Effector memory CD4-positive, alpha-beta T cell (primary cell): ENCODE results near the gene ZSWIM5.
"Not testable (repeated sequence)": the region's sequence is repeated elsewhere in the genome, so short reads cannot be mapped to it uniquely, and the experiment has no call there.

ENCODE experiments used
- DNase-seq, 3 donors: peaks; one replicate each; pipeline ENCODE4 v3.0.0-alpha.2; 2020
- H3K27ac ChIP-seq: 2 replicates; pipeline ENCODE4 v1.7.0; 2013; ENCODE audit warnings: mild to moderate bottlenecking, low read length, moderate library complexity; ENCODE audit not compliant: insufficient read depth, poor library complexity, severe bottlenecking
- H3K27me3 ChIP-seq: replicated peaks from 2 replicates; pipeline ENCODE4 v1.7.0; 2013; ENCODE audit warnings: mild to moderate bottlenecking, low read length; ENCODE audit not compliant: insufficient read depth, control insufficient read depth, poor library complexity, severe bottlenecking
- H3K36me3 ChIP-seq: 2 replicates; pipeline ENCODE4 v1.7.0; 2013; ENCODE audit warnings: mild to moderate bottlenecking, low read length, moderate library complexity; ENCODE audit not compliant: control insufficient read depth, insufficient read depth
- H3K4me1 ChIP-seq: 2 replicates; pipeline ENCODE4 v1.7.0; 2013; ENCODE audit warnings: low read length, mild to moderate bottlenecking; ENCODE audit not compliant: control insufficient read depth, insufficient read depth, poor library complexity, severe bottlenecking
- H3K4me3 ChIP-seq: 2 replicates; pipeline ENCODE4 v1.7.0; 2013; ENCODE audit warnings: low read length, low read depth, mild to moderate bottlenecking; ENCODE audit not compliant: insufficient read depth, poor library complexity, severe bottlenecking
- H3K9me3 ChIP-seq: 2 replicates; pipeline ENCODE4 v1.7.0; 2013; ENCODE audit warnings: mild to moderate bottlenecking, low read length, moderate library complexity; ENCODE audit not compliant: control insufficient read depth

ZSWIM5 gene

DNA sequence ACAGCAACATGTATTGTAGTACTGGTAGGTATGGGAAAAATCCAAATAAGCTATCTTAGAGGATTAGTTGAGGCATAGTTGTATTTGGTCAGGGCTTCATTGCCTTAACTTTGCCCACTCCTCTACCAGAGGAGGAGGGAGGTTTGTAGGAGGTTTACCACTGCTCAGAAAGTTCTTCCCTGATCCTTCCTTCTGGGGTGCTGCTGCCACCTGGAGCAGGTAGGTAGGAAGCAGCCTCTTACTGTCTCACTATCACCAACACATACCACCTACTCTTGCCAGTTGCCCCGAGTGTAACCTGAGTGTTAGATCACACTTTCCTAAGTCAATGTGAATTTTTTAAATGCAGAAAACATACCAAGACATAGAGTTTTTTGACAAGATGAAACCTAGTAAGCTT lies 24.1 kb upstream of the ZSWIM5 start:
- no peak overlapping the region for H3K4me3 ChIP-seq
- H3K36me3 ChIP-seq: no peaks in the 10 kb centered on the region
- H3K27ac ChIP-seq: no peak overlapping the region
- no peaks in the 10 kb centered on the region for H3K4me1 ChIP-seq
- no peak for DNase-seq
- H3K27me3 ChIP-seq: no peaks in the 10 kb centered on the region
- no peaks in the 10 kb centered on the region for H3K9me3 ChIP-seq

DNA sequence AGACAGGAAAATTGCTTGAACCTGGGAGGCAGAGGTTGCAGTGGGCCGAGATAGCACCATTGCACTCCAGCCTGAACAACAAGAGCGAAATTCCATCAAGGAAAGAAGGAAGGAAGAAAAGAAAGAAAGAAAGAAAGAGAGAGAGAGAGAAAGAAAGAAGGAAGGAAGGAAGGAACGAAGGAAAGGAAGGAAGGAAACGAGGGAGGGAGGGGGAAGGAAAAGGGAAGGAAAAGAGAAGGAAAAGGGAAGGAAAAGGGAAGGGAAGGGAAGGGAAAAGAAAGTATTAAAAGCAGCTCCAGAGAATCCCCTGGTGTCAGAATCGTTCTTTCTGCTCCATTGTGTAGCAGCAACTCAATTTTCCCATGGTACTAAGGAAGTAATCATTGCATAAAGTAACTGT lies 19.2 kb upstream of the ZSWIM5 start:
- Histone ChIP-seq H3K27me3 (no peaks in the 10 kb centered on the region), H3K36me3 (no peaks in the 10 kb centered on the region), H3K9me3 (no peaks in the 10 kb centered on the region), H3K4me1 (no peaks in the 10 kb centered on the region), H3K4me3 (no peak overlapping the region), H3K27ac (no peak overlapping the region)
- DNase-seq: no peak

DNA sequence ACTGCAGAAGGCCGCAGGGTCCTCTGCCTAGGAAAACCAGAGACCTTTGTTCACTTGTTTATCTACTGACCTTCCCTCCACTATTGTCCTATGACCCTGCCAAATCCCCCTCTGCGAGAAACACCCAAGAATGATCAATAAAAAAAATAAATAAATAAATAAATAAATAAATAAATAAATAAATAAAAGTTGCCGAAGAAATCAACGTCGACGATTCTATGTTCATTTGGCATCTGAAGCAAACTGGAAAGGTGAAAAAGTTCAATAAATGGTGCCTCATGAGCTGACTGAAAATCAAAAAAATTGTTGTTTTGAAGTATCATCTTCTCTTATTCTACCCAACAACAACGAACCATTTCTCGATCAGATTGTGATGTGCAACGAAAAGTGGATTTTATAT lies 17.3 kb upstream of the ZSWIM5 start:
- not testable (repeated sequence) for H3K27ac ChIP-seq, H3K4me3 ChIP-seq, H3K27me3 ChIP-seq, DNase-seq, H3K4me1 ChIP-seq, H3K36me3 ChIP-seq, H3K9me3 ChIP-seq

DNA sequence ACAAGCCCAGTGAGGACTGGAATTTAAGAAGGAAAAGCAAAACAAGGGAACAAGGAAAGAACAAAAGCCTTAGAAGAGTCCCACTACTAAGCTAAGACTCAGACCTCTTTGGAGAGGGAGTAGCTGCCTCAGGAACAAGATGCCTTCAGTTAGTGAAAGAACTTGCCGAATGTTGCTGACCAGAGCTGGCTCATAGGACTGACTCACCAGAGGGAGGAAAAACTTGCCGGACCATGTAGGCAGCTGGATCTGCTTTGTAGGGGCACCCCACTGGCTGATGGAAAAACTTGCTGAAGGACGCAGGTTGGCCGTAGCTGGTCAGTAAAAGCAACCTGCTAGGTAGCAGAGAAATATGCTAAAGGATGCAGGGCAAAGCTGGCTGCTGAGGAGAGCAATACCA lies 15.3 kb upstream of the ZSWIM5 start:
- Histone ChIP-seq H3K4me1 (no peaks in the 10 kb centered on the region), H3K36me3 (no peaks in the 10 kb centered on the region), H3K27ac (no peak overlapping the region), H3K4me3 (no peak overlapping the region), H3K9me3 (no peaks in the 10 kb centered on the region), H3K27me3 (no peaks in the 10 kb centered on the region)
- no peak for DNase-seq

DNA sequence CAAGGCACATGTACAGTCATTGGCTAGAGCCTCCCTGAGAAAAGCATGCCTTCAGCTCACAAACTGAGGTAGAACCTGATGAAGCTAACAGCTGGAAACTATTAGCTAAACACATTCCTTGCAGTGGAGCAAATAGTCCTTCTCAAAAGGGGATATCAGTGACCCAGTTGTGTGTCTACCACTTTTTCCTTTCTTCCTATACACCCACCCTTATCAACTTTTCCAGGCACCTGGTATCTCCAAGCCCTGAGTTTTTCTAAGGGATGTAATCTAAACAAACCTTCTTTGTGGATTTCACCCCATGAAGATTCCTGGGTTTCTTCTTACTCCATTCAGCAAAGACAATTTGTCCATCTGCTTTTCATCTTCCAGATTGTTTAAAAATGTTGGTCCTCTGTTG lies 10.5 kb upstream of the ZSWIM5 start:
- no peaks in the 10 kb centered on the region for H3K36me3 ChIP-seq
- no peaks in the 10 kb centered on the region for H3K27me3 ChIP-seq
- H3K4me3 ChIP-seq: no peak overlapping the region
- H3K4me1 ChIP-seq: no peaks in the 10 kb centered on the region
- DNase-seq: no peak
- H3K9me3 ChIP-seq: no peaks in the 10 kb centered on the region
- H3K27ac ChIP-seq: no peak overlapping the region

DNA sequence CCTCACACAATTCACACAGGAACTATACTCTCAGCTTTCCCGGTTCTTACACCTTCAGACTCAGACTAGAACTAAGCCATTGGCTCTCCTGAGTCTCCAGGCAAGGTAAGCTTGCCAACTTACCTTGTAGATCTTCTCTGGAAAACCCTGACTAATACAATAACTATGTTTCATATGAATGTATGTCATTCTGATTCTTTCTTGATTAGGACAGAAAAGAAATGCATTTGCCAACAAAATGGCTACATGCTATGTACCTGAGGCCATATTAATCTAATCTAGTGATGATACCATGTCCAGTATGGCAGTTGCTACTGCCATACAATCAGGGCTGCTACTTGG lies 9.8 kb upstream of the ZSWIM5 start:
- Histone ChIP-seq H3K27ac (no peak overlapping the region), H3K4me1 (no peaks in the 10 kb centered on the region), H3K4me3 (no peak overlapping the region), H3K9me3 (no peaks in the 10 kb centered on the region), H3K36me3 (no peaks in the 10 kb centered on the region), H3K27me3 (no peaks in the 10 kb centered on the region)
- no peak for DNase-seq

DNA sequence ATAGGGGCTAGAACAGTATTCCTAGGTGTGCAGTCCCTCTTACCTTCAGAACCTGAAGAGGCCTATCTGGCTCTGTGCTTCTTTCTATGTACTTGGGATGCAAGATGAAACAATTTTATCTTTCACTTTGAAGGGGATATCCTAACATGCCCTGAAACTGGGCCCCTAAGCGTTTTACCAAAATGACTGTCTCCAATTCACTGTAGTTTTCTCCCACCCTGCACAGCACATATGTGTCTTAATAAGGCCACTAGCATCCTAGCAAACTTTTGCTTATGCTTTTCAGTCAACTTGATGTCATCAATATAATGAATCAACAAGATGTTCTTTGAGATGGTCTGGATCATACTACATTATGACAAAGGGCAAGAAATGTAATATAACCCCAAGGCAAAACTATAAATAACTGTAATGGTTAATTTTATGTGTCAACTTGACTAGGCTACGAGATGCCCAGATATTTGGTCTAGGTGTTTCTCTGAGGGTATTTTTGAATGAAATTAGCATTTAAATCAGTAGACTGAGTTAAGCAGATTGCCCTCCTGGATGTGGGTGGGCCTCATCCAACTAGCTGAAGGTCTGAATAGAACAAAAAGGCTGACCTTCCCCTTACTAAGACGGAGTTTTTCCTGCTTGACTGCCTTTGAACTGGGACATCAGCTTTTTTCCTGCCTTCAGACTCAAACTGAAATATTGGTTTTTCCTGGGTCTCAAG lies 9.2 kb upstream of the ZSWIM5 start:
- H3K27ac ChIP-seq: no peak overlapping the region
- no peaks in the 10 kb centered on the region for H3K36me3 ChIP-seq
- H3K4me3 ChIP-seq: no peak overlapping the region
- no peak for DNase-seq
- H3K27me3 ChIP-seq: no peaks in the 10 kb centered on the region
- no peaks in the 10 kb centered on the region for H3K9me3 ChIP-seq
- no peaks in the 10 kb centered on the region for H3K4me1 ChIP-seq

DNA sequence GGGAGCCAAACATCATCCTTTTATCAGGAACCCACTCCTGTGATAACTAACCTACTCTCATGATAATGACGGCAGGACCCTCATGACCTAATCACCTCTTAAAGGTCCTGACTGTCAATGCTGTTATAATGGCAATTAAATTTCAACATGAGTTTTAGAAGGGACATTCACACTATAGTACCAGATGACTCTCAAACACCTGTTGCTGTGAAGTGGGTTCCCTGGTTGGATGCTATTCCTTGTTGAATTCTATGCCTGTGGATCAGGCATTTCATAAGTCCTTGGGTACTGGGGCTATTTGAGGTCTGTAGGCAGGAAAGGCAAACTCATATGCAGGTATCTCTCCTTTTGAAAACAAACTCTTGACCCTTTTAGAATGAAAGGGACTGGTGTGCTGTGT lies 7.5 kb upstream of the ZSWIM5 start:
- Histone ChIP-seq H3K27me3 (no peaks in the 10 kb centered on the region), H3K4me3 (no peak overlapping the region), H3K9me3 (no peaks in the 10 kb centered on the region), H3K4me1 (no peaks in the 10 kb centered on the region), H3K36me3 (no peaks in the 10 kb centered on the region), H3K27ac (no peak overlapping the region)
- no peak for DNase-seq

DNA sequence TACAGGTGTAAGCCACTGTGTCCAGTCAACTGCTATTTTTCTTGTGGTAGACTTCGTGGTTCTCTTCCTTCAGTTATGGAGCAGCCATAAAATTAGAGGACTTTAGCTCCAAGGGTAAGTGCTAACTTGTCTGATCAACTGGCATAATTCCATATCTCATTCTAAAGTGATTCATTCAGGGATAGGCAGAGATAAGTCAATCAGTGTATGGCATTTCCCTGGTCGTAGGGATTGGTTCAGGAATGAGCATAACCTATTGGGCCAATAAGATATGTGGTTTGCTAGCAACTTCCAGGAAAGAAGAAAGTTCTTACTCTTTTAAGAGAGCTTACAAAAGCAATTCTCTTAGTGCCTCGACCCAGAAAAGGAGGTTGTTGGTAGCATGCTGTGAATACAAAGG lies 4.7 kb upstream of the ZSWIM5 start:
- Histone ChIP-seq H3K27ac (no peak overlapping the region), H3K36me3 (no peaks in the 10 kb centered on the region), H3K9me3 (no peaks in the 10 kb centered on the region), H3K27me3 (no peaks in the 10 kb centered on the region), H3K4me1 (peaks cover 8% of the 10 kb centered on the region), H3K4me3 (no peak overlapping the region)
- no peak for DNase-seq

DNA sequence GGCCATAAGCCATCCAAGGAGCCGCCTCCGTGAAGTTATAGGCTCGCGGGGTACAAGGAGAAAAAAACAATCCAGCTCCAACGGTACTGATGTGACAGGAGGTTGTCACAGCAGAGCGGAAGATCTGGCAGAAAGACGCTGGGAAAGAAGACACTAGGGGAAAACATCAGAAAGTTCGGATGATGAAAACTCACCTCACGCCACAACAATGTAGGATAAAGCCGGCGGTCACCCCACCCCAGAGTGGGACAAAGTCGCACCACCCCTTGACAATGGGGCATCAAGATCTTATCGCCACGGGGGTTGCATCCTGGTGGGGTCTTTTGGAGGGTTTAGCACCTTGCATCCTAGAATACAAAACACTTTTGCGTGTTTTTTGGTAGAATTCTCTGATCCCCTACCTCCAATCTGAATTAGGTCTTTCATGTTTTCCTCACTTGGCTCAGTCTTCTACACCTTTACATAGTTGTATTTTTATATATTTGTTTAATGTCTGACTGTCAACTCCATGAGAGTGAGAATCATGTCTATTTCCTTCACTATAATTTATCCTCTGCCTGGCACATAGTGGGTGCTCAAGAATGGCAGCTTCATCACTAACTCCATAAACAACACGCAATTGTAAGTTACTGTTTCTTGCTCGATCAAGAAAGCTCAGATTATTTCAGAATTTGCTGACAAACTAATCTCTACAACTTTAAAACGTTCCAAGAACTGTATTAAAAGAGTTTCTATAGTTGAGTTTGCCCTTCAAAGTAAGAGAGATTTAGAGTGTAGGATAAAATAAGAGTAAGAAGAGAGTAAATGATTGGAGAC lies 611 bp upstream of the ZSWIM5 start:
- no peak for DNase-seq
- Histone ChIP-seq H3K4me1 (peaks cover 8% of the 10 kb centered on the region), H3K27ac (peak overlapping the region; percentile 26), H3K27me3 (no peaks in the 10 kb centered on the region), H3K9me3 (no peaks in the 10 kb centered on the region), H3K36me3 (no peaks in the 10 kb centered on the region), H3K4me3 (peak overlapping the region; percentile 54)
